Activated gamma-delta T cell (primary cell): ENCODE measurements around the gene TBC1D5.

Source experiments
- DNase-seq: peaks from one replicate; lab custom pipeline; 2025; lab: John Stamatoyannopoulos, UW

Gene TBC1D5

DNA sequence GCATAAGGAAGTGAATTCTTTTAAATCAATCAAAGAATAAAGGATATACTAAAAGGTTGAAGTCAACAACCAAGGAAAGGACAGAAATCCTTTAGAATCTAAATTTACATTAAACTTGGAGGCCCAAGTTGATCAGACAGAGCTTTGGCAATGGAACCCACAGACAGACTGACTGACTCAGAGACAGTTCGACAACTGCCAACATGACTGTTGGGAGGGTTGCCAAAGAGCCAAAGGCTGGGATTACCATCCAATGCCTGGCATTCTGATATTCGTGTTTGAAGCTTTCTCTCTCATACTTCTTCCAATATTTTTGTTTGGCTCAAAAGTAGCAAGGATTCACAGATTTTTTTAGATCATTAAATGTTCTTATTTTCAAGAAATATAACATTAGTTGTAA lies 451.5 kb downstream of the TBC1D5 start:
- no peak for DNase-seq

DNA sequence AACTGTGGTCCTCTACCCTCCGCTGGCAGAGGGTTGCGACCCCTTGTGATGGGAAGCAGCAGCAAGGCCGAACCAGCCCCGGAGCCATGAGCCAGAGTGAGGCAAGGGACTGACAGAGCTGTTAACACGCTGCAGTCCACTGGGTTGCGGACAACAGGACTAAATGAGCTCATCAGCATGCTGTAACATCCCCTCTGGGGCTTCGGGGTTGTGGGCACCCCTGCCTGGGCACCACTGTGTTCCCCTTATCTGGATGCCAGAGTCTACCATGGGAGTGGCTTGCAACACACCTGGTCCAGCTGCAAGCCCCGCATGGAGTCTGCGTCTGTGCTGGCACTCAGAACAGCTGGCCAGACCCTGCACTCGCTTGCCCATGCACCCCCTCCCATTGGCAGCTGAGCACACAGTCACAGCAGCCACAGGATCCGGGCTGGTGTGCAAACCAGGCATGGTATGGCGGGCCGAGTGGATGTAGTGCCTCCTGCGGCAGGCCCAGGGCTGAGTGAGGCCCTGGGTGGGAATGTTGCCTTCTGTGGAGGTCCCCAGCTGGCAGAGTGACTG lies 453.5 kb downstream of the TBC1D5 start:
- DNase-seq = no peak

DNA sequence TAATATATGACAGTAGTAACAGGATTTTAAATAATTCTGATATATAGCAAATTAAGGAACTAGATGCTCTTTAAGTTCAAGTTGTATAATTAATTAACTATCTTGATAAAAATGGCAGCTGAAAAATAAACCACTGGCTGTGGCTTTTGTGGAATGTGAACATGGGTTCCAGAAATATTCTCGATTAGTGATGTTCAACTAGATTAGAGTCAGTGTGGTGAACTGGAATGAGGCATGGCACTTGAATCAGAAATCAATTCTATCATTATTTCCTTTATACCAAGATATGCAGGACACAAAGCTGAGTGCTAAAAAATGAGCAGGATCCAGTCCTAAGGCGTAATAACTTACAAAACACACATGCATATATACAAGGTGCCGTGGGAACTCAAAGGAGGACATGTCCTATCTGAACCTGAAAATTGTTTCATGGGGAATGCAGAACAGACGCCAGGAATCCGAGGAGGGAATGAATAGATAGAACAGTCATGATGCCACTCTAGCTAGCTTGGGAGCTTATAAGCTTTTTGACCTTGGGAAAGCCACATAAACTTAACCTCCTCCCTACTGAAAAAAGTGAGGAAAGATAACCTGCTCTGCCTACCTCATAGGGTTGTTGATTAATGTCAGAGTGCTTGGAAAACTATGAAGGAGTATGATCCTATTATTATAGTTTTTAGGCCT lies 455.3 kb downstream of the TBC1D5 start:
- DNase-seq = no peak

DNA sequence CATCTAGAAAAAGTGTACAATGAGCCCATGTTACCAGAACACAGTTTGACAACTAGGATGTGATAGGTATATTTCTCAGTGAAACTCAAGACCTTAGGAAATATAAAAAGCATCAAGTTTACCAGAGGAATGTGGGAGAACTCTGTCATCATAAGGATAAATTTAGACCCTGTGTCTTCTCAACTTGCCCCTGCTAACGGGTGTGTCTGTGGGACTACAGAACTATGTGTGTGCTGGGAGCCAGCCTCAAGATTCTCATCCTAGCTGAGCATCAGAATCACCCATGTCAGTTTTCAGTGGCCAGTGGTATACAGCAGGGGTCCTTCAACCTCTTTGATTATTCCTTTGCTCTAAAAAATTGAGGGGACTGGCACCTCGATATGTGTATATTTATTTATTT lies 464.4 kb downstream of the TBC1D5 start:
- DNase-seq = no peak

DNA sequence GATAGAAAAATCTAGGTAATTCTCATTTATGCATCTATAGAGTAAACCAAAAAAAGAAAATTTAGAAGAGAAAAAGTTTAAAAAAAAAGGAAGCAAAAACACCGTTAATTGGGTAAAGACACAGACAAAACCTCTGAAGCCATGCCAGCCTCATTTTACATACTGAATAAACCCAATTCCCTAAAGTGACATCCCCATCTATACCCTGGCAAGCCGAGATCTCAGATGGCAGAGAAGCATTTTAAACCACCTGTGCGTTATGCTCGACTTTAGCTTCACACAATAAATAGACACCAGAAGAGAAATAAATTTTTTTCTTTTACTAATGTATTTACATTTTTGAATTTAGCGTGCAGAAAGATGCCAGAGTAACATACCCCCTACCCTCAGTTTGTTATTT lies 475.6 kb downstream of the TBC1D5 start:
- no peak for DNase-seq

DNA sequence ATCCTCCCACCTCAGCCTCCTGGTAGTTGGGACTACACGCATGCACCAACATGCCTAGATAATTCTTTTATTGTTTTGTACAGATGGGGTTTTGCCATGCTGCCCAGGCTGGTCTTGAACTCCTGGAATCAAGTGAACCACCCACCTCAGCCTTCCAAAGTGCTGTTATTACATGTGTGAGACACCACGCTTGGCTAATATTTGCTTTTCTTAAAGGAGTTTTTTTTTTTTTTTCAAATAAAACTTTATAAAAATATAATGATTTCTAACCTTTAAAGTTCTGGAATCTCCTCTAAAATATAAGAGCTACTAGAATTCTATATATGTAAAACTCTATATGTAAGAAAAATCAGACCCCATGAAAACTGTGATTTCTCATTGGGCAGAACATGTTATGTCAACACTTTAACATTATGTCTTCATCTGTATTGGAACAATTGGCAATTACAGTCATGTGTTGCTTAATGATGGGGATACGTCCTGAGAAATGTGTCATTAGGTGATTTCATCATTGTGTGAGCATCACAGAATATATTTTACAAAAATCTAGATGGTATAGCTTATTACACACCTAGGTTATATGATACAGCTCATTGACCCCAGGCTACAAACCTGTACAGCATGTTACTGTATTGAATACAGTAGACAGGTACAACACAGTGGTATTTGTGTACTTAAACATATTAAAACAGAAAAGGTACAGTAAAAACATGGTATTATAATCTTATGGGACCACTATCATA lies 480.6 kb downstream of the TBC1D5 start:
- DNase-seq = no peak

DNA sequence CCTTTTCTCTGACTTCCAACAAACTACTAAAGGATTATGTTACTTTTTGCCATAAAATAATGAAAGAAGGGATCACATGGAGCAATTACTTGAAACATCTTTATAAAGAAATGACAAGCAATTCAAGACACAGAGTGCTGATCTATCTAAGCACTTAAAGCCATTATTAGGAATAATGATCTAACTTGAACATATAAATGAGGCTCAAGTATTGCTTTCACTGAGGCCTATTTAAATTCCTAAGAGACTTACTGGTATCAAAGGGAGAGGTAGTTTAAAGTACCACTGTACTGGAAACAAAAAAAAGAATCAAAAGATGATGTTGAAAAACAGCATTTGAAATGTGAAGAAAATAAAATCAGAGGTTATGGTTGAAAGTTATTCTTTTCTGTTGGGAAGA lies 482.2 kb downstream of the TBC1D5 start:
- DNase-seq = no peak

DNA sequence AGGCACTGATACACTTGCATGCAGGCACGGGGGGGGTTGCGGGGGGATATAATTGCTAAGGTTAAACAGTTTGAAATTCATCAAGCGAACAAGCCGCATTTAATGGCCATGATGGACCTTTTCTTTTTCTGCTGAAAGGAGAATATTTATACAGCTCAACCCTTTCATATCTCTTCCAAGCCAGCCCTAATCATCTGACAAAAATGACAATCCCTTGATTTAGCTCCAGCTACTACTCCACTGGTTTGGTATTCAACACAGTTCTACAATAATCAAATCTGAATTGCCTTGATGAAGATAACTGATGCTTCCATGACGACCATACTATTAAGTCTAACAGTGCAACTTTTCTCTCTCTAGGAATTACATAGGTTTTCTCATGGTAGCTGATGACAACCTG lies 482.7 kb downstream of the TBC1D5 start:
- DNase-seq = no peak

DNA sequence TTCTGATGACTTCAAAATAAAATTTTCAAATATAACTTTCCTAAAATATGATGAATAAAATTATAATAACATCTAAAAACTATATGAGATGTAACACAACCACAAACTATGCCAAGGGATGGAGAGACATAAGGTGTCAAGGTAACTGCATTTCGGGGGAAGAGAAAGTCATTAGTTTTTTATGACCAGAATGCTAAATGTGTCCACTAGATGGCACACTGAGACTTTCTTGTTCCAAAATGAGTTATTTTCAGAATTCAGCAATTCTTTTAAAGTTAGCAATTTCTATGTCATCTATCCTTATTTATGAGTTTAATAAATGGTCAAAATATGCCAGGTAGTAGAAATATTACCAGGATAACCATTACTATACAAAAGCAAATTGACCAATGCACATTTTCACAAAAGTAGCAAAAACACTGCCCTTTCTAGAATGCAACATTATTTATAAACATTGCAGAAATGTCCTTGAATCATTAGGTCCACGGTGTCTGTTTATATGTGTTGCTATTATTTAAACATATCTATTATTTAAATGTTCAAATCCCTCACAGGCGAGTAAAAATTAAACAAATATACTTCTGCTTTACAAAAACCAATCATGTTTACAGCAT lies 483.5 kb downstream of the TBC1D5 start:
- no peak for DNase-seq

DNA sequence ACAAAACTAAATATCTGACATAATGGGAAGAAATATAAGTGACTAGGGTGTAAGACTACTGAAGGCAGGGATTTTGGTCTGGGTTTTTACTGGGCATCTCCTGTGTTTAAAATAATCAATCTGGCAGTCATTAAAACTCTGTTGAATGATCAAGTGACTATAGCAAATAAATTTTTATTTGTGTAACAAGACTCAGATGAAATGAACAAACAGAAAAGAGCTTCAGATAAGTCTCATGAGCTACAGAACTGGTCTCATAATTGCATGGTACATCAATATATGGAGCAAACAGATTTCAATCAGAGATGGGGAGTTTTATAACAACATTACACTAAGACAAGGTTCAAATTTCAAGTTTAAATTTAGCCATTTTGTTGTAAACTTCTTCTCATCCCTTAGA lies 485.2 kb downstream of the TBC1D5 start:
- no peak for DNase-seq

DNA sequence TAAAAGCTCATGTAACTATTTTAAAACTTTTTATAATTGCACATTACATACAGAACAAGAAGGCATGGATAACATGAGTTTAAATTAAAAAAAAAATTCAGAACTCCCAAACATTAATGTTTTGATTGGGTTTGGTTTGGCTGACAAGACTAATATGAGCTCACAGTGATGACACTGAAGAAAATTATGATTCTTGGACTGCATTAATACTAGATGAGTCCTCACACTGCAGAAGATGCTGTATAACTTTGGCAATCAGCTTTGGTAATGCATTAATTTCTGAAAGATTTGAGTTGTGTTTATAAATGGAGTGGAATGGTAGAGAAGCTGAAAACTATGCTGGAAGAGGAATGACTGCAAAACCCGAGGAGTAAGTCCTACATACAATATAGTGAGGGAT lies 498.8 kb downstream of the TBC1D5 start:
- DNase-seq = no peak

DNA sequence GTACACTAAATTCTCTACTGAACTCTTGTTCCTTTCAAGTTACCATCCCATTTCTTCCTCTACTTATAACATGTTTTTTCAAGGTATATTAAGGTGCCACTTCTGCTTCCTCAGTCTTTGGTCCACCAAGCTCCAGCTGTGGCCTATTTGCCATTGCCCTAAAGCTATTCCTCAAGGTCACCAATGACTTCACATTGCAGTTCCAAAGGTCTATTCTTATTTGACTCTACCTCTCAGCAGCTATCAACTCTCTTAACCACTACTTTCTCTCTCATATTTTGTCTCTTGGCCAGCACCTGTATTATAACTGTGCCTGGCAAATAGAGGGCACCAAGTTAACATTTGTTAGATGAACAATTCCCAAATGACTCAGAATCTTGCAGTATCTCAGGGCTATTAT lies 503.0 kb downstream of the TBC1D5 start:
- no peak for DNase-seq

DNA sequence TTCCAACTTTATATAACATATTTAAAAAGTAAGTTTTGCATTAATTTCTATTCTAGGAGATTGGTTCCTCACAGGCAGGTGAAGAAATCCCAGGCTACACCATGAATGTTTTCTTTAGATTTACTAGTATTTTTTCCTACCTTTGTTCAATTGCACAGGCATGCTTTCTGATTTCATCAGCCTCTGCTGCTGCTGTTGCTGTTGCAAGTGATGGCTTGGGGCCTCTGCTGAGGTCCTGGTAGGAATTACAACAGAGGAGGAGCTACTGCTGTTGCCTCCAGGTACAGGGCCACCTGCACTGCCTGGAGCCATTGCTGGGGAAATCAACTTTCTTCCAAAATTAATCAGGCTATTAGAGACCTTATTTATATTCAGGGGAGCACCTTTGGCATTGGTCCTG lies 504.4 kb downstream of the TBC1D5 start:
- DNase-seq = no peak

DNA sequence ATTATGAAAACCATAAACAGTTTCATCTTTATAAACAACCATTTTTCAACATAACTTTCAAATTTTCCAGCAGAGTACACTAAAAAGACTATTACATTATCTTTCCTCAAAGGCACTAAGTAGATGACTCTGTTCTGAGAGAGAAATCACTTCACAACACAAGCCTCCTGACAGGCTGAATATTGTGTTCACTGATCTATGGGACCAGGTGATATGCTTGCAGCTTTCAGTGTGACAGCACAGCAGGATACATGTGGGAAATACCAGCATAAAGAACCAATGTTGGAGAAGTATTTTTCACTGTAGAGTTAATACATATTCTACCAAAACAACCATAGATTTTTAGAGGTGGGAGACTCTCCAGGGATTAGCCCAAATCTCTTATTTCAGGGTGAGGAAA lies 507.1 kb downstream of the TBC1D5 start:
- DNase-seq = no peak

DNA sequence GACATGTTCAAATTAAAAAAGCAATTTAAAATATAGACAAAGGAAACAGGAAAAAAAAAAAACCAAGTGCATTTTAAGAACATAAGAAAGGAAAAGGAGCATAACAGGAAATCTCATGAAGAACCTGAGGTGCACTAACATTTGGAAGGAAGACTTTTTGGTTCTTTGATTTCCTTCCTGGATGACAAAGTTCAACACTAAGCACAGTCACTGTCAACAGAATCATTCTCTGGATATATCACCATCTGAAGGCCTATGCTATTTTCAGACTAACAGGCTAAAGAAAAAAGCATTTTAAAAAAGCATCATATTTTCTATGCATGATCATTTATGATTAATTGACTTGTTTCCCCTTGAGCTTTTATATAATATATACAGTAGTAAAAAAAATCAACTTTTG lies 508.0 kb downstream of the TBC1D5 start:
- no peak for DNase-seq

DNA sequence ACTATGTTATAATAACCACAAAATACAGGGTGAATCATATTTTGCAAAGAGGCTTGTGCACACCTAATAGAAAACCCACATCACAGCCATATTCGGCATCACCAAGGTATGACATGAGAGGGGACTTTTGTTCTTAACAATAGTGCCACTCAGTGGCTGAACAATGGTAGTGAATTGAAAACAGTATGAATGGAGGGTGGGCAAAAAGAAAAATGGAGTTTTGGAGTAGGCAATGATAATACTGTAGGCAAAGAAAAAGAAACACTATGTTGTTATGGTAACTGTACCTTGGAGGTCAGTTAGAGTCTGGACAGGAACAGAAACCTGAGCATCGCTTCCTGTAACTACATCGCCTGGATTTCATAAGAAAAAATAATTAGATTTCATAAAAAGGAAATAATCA lies 509.0 kb downstream of the TBC1D5 start:
- DNase-seq = no peak

DNA sequence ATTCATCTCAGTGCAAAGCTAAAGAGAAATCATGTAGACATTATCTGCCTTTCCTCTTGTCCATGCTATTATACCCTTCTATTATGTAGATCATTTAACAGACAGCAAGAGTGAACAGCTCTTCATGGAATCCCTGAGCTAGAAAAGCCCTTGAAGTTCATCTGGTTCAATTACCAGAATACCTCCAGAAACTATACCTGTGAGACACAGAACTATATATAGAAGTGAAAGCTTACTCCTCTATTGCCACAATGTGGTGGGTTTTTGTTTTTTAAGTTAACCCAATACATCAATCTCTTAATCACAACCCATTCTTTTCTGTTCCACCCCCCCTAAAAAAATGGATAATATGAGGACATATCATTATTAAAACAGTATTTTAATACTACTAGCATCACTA lies 510.0 kb downstream of the TBC1D5 start:
- DNase-seq = no peak

DNA sequence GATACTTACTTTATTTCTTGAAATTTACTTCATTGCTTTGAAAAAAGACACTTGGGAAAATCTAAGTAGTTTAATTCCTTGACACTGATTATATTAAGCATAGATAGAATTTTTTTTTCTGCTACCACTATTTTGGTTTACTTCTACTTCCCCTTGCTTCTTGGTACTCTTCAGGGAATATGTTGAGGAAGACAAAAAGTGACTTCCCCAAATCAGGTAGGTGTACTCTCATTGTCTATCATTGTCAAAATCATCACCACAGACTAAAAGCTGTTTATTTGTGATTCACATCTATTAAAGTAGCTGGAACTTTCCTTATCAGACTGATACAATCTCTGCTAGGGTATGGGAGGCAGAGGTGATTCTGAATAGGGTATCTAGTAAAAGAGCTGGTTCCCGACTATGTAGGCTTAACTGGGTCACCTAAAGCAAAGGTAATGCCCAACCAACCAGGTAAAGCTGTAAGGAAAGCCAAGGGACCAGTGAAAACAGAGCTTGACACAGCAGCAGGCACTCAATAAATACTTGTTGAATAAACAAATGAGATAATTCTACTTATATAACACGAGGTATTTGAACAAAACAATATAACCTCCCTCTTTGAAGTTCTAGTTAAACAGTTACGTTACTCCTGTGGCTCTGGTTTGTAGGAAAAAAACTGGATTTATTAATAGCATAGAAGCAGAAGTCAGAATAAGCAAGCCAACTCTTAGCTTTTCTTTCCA lies 510.7 kb downstream of the TBC1D5 start:
- no peak for DNase-seq

DNA sequence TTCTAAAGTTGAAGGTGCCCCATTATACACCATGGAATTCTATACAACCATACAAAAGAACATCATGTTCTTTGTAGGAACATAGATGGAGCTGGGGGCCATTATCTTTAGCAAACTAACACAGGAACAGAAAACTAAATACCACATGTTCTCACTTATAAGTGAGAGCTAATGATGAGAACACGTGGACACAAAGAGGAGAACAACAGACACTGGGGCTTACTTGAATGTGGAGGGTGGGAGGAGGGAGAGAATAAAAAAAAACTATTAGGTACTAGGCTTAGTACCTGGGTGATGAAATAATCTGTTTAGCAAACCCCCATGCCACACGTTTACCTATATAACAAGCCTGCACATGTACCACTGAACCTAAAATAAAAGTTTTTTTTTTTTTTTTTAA lies 515.0 kb downstream of the TBC1D5 start:
- no peak for DNase-seq

DNA sequence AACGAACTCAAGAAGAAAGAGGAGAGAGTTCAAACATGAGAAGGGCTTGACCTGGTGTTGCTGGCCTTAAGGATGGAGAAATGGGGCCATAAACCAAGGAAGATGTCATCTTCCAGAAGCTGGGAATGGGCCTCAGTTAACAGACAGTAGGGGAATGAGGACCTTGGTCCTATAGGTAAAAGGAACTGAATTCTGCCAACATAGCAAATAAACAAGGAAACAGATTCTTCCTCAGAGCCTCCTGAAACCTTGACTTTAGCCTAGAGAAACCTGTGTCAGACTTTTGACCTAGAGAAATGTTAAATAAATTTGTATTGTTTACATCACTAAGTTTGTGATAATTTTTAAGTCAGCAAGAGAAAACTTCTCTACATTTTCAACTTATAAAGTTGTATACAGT lies 520.9 kb downstream of the TBC1D5 start:
- DNase-seq = no peak

DNA sequence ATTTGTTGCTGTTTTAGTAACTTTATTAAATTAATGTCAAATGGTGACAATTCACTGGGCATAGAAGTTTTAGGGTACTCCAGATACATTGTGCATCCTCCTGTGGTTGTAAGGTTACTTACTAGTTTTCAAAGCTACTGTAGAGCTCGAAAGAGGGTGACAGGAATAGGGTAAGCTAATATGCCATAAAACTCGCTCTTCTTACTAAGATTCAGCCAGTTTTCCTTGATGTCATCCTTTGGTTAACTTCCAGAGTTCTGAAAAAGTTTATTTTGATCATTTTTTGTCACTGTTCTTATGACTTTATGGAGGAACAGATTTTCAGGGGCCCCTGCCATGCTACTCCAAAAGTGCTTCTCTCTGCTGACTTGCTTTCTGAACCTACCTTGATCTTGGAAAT lies 522.8 kb downstream of the TBC1D5 start:
- DNase-seq = no peak

DNA sequence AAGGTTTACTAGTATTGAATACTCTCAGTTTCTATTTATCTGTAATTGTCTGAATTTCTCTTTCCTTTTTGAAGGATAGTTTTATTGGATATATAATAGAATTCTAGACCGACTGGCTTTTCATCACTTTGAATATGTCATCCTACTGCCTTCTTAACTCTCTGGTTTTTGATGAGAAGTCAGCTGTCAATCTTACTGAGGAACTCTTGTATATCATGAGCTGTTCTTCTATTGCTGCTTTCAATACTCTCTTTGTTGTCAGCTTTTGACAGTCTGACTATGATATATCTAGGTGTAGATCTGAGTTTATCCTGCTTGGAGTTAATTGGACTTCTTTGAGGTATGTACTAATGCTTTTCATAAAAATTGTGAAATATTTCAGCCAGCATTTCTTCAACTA lies 523.8 kb downstream of the TBC1D5 start:
- DNase-seq = no peak
